Omental fat pad (tissue), 4 donors: ENCODE data around the gene CFAP45. TPM values are rescaled to one million over a fixed set of nuclear protein-coding genes. Genes with fewer than 3 reads are reported as not detected.

Experiments
- ATAC-seq: fragments of 150-250 bp; one replicate; pipeline ENCODE4 v1.9.1; 2016; ENCODE audit warnings: mild to moderate bottlenecking, moderate library complexity; ENCODE audit not compliant: low FRiP score
- DNase-seq: peaks from one replicate; pipeline ENCODE4 v3.0.0-alpha.2; 2019; ENCODE audit warnings: low spot score
- CTCF ChIP-seq, 3 donors: fragments of 450-650 bp; IDR thresholded peaks; one replicate each; pipeline ENCODE4 v1.5.1; 2016 to 2017; ENCODE audit warnings: antibody characterized with exemption in 3 of 3, mild to moderate bottlenecking in 3 of 3, moderate library complexity in 2 of 3
- total RNA-seq, 4 donors: library from RNA; depleted of rRNA; stranded (reverse); fragments of >200 nt; gene quantifications; one replicate each; pipeline ENCODE4 v1.1.0, GENCODE V29; 2016

The CFAP45 gene
- total RNA-seq, 4 donors from 2014 or later, result 0.84 to 5.3 (median 0.95) TPM; not detected in 1

- DNase-seq (no peak), ATAC-seq (no peak)
- no peak for TF ChIP-seq CTCF (IDR thresholded peaks at IDR 0.05)
These were observed 33.9 kb downstream of the CFAP45 start for GRCh38 chr1:159866066-159866465.

- DNase-seq, result no peak
- no peak for TF ChIP-seq CTCF (IDR thresholded peaks at IDR 0.05)
- ATAC-seq, result no peak
These were observed 35.7 kb downstream of the CFAP45 start for GRCh38 chr1:159864262-159864661.

GRCh38 chr1:159862557-159862956 lies 37.4 kb downstream of the CFAP45 start, which contains the start of gene VSIG8:
Gene VSIG8, minus strand, starts transcription at chr1:159862657. Its CDS starts 136 bp downstream, at chr1:159862521.
- DNase-seq (no peak), ATAC-seq (no peak)
- TF ChIP-seq CTCF (IDR thresholded peaks at IDR 0.05), result no peak

- no peak for TF ChIP-seq CTCF (IDR thresholded peaks at IDR 0.05)
- ATAC-seq, result no peak
These were observed 37.9 kb downstream of the CFAP45 start for GRCh38 chr1:159862031-159862430.

GRCh38 chr1:159861218-159861617 lies 38.7 kb downstream of the CFAP45 start:
- ATAC-seq (no peak), DNase-seq (no peak)
- TF ChIP-seq CTCF (IDR thresholded peaks at IDR 0.05), result no peak

More at GRCh38 chr1:159862031-159862430, 37.9 kb downstream of the CFAP45 start:
- no peak for DNase-seq

- ATAC-seq (no peak), DNase-seq (no peak)
These were observed 39.5 kb downstream of the CFAP45 start for GRCh38 chr1:159860456-159860855.

More at GRCh38 chr1:159860456-159860855, 39.5 kb downstream of the CFAP45 start:
- no peak for TF ChIP-seq CTCF (IDR thresholded peaks at IDR 0.05)
